Prostate gland (tissue), 2 donors: ENCODE data around the gene WDFY2.

Experiments used
- POLR2AphosphoS5 ChIP-seq: sonication (generic); formaldehyde crosslinking; IDR thresholded peaks from one replicate; pipeline ENCODE4 v1.6.1; 2017; ENCODE audit warnings: antibody characterized with exemption
- TF ChIP-seq, protein P1 (sequence below), 4 experiments: fragments of 200-600 bp in 2 of 4; fragments of 450-650 bp in 2 of 4; sonication (generic) in 2 of 4; IDR thresholded peaks; 1 replicate in 3 of 4; 2 replicates in 1 of 4; pipeline ENCODE4 v1.5.1; 2016 to 2019; ENCODE audit warnings: antibody characterized with exemption in 4 of 4, mild to moderate bottlenecking in 2 of 4, moderate library complexity in 2 of 4

DNA sequence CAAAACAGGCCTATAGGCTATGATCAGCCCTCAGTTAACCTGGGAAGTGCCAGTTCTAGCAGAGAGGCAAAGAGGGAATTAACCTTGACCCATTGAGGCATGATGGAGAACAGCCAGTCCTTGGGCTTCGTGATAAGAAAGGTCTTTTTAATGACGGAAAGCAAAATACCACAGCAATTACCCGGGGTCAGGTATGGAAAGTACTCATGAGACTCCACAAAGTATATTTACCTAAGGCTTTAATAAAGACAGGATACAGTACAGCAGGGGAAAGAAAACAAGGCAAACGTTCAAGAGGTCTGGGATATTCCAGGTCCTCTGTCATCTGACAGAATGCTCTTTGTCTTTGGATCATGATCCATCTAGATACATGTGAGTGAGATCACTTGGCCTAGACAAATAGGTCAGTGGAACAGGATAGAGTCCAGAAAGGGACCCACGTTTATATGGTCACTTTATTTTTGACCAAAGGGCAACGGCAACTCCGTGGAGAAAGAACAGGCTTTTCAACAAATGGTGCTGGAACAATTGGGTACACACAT is 52.2 kb downstream of the WDFY2 start:
- TF ChIP-seq, protein P1, sequence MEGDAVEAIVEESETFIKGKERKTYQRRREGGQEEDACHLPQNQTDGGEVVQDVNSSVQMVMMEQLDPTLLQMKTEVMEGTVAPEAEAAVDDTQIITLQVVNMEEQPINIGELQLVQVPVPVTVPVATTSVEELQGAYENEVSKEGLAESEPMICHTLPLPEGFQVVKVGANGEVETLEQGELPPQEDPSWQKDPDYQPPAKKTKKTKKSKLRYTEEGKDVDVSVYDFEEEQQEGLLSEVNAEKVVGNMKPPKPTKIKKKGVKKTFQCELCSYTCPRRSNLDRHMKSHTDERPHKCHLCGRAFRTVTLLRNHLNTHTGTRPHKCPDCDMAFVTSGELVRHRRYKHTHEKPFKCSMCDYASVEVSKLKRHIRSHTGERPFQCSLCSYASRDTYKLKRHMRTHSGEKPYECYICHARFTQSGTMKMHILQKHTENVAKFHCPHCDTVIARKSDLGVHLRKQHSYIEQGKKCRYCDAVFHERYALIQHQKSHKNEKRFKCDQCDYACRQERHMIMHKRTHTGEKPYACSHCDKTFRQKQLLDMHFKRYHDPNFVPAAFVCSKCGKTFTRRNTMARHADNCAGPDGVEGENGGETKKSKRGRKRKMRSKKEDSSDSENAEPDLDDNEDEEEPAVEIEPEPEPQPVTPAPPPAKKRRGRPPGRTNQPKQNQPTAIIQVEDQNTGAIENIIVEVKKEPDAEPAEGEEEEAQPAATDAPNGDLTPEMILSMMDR (IDR thresholded peaks at IDR 0.05), result no peak
- peak; percentile 59 for TF ChIP-seq POLR2AphosphoS5
